SK-N-MC (cell line): ENCODE results near the gene TRIM2.

Experiments
- DNase-seq: peaks from one replicate; pipeline ENCODE4 v3.0.0-alpha.2; 2011; ENCODE audit warnings: low read depth, low spot score
- H3K27ac ChIP-seq: fragments of 200-600 bp; sonication (generic); 2 replicates; pipeline ENCODE4 v1.5.1; 2016; ENCODE audit warnings: mixed run types
- H3K36me3 ChIP-seq: fragments of 200-600 bp; sonication (generic); 2 replicates; pipeline ENCODE4 v1.6.1; 2017; ENCODE audit warnings: antibody characterized with exemption, low read length, mixed read lengths; ENCODE audit not compliant: insufficient read depth
- H3K4me3 ChIP-seq: fragments of 200-600 bp; sonication (generic); 2 replicates; pipeline ENCODE4 v1.5.1; 2016
- H3K9ac ChIP-seq: fragments of 200-600 bp; sonication (generic); 2 replicates; pipeline ENCODE4 v1.8.0; 2017; ENCODE audit warnings: mixed run types, mixed read lengths; ENCODE audit not compliant: insufficient read length
- H3K9me3 ChIP-seq: fragments of 200-600 bp; sonication (generic); 2 replicates; pipeline ENCODE4 v1.6.1; 2017; ENCODE audit warnings: low read depth, mild to moderate bottlenecking, antibody characterized with exemption, low read length, moderate library complexity, mixed read lengths
- EZH2 ChIP-seq: fragments of 200-600 bp; sonication (generic); IDR thresholded peaks from one replicate; pipeline ENCODE4 v1.6.1; 2017; ENCODE audit warnings: antibody characterized with exemption
- FOXP2 ChIP-seq: optimal IDR thresholded peaks from 2 replicates; pipeline ENCODE3; 2011; ENCODE audit warnings: mild to moderate bottlenecking, moderate library complexity; ENCODE audit not compliant: insufficient read depth; ENCODE audit errors: extremely low read length, control extremely low read depth
- POLR2AphosphoS5 ChIP-seq: IDR thresholded peaks from 2 replicates; pipeline ENCODE4 v1.6.1; 2012; ENCODE audit warnings: mild to moderate bottlenecking, low read depth, low read length, borderline replicate concordance

The TRIM2 gene

DNA sequence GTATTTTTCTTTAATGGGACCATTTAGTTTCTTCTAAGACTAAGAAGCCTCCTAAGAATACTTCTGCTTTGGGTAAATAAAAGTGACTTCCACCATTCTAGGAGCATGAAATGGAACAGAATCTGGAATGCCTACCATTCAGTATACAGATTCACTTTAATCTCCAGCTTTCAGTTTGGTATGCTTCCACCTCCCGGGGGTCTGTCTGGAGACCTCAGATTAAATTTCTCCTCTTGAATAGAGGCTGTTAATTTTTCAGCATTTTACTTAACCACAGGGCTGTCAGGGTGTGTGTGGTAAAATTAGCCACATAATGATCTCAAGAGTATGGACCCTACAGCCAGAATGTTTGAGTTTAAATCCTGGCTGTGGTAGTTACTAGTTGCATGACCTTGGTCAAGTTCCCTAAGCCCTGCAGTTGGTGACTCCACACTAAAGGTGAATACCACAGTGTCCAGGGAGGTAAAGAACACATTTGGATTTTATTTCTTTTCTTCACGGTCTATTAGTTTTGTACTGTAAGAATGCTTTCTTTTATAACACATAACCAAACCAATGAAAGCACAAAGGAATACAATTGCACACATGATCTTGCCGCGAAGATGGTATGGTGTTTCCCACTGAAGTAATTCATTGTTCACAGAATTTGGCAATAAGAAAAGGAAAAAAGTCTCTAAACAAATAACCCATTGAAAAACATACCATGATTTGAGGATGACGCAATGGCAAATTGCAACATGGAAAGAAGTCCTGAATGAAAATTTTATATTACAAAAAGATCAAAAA, 37.3 kb upstream of the TRIM2 start:
- H3K9me3 ChIP-seq, result no peaks in the 10 kb centered on the region; the same call in 1 of the 2 replicates
- peak overlapping the region; percentile 50 for H3K4me3 ChIP-seq
- DNase-seq, result no peak
- H3K36me3 ChIP-seq, result 0 out of 2 replicates have a peak, but pooled peaks cover 4% of the 10 kb centered on the region
- TF ChIP-seq POLR2AphosphoS5 (no peak), FOXP2 (no peak), EZH2 (no peak)
- H3K9ac ChIP-seq, result no peak overlapping the region
- peak overlapping the region; percentile 42 for H3K27ac ChIP-seq

DNA sequence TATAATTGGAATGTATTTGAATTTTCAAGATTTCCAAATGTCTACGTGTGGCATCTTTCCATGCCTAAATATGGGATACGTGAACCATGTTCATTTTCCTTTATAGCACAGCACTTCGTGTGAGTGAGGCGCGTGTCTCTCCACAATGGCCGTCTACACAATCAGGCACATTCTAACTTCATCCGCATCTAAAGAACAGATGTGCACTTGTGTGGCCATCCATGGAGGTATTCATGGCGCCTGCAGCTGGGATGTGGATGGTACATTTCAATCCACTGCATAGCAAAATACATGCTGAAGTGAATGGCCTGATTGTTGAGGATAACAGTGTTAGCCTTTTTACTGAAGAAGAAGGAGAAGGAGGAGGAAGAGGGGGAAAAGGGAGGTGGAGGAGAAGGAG, 34.5 kb upstream of the TRIM2 start:
- Histone ChIP-seq H3K9ac (no peak overlapping the region), H3K9me3 (no peaks in the 10 kb centered on the region; the same call in 1 of the 2 replicates), H3K4me3 (no peak overlapping the region), H3K36me3 (0 out of 2 replicates have a peak, but pooled peaks cover 3% of the 10 kb centered on the region), H3K27ac (no peak overlapping the region)
- no peak for TF ChIP-seq FOXP2
- TF ChIP-seq EZH2, result no peak
- DNase-seq, result no peak

DNA sequence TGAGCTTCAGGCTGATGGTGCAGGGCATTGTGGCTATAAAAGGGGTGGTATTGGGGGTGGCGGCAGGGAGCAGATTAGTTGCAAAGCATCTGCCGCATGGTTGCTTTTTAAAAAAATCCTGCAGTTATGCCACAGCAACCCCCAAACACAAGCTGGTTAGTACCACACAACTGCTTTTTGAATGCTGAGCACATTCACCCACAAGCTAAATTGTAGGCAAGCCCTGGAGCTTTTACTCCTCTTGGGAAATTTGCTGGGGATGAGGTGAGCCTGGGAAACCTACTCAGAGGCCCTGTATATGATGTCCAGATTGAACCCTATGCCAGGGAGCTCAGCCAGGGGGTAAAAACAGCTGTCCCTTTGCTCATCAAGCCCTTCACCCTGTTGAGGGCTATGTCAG, 33.8 kb upstream of the TRIM2 start:
- no peak for TF ChIP-seq EZH2
- no peak for TF ChIP-seq FOXP2
- TF ChIP-seq POLR2AphosphoS5, result no peak

DNA sequence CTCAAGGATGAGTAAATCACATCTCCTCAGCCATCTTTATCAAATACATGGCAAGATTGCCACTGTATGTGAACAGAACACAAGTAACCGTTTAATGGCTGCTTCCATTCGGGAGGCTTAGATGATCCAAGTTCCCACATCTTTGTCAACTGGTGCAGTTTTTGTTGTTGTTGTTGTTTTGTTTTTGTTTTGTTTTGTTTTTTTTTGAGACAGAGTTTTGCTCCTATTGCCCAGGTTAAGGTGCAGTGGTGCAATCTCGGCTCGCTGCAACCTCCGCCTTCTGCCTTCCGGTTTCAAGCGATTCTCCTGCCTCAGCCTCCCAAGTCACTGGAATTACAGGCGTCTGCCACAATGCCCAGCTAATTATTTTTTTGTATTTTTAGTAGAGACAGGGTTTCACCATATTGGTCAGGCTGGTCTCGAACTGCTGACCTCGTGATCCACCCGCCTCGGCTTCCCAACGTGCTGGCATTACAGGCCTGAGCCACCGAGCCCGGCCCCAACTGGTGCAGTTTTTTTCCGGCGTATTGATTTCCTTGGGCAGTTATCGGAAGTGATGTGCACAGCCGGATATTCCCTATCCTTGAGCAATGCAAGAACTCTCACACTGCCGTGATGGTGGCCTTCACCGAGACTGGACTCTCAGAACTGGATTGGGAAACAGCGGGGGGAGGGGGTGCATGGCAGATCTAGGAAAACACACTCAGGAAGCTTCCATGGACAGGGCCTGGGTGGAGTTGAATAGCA, 29.2 kb upstream of the TRIM2 start:
- Histone ChIP-seq H3K36me3 (no peaks in the 10 kb centered on the region), H3K27ac (no peak overlapping the region), H3K4me3 (no peak overlapping the region), H3K9ac (no peak overlapping the region), H3K9me3 (no peaks in the 10 kb centered on the region)
- no peak for DNase-seq
- TF ChIP-seq FOXP2, result no peak

More for the DNA sequence above, 33.8 kb upstream of the TRIM2 start:
- no peak overlapping the region for H3K9ac ChIP-seq
- no peak for DNase-seq
- H3K9me3 ChIP-seq, result no peaks in the 10 kb centered on the region
- H3K4me3 ChIP-seq, result no peak overlapping the region
- no peak overlapping the region for H3K27ac ChIP-seq
- no peaks in the 10 kb centered on the region for H3K36me3 ChIP-seq

DNA sequence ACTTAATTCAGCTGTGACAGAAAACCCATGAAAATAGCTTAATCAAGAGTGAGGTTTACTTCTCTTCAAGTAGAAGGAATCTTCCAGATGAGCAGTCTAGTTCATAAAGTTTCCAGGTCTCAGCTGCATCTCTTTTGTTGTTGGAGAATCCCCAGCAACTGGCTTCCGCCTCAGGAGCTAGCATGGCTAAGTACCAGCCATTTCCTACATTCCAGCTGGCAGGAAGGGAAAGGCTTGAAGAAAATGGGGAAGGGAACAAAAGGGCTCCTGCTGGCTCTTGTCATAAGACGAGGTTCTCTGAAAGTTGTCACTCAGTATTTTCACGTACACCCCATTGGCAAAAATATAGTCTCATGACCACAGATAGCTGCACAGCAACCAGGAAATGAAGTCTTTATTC, 27.3 kb upstream of the TRIM2 start:
- Histone ChIP-seq H3K36me3 (no peaks in the 10 kb centered on the region), H3K4me3 (no peak overlapping the region), H3K9ac (no peak overlapping the region), H3K27ac (no peak overlapping the region), H3K9me3 (no peaks in the 10 kb centered on the region)
- TF ChIP-seq POLR2AphosphoS5, result no peak
- no peak for TF ChIP-seq EZH2
- TF ChIP-seq FOXP2, result no peak
- no peak for DNase-seq

DNA sequence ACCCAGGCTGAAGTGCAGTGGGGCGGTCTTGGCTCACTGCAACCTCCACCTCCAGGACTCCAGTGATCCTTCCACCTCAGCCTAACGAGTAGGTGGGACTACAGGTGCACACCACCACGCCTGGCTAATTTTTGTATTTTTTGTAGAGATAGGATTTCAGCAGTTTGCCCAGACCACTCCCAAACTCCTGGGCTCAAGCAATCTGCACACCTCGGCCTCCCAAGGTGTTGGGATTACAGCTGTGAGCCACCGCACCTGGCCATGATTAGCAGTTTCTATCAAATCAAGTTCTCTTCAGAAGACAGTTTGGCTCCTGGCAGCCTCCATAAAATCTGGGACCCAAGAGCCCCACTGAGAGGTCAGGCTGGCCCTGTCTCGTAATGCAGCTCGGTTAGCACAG, 26.4 kb upstream of the TRIM2 start:
- Histone ChIP-seq H3K4me3 (no peak overlapping the region), H3K36me3 (no peaks in the 10 kb centered on the region), H3K9ac (no peak overlapping the region), H3K27ac (no peak overlapping the region), H3K9me3 (no peaks in the 10 kb centered on the region)
- no peak for TF ChIP-seq FOXP2
- TF ChIP-seq POLR2AphosphoS5, result no peak
- TF ChIP-seq EZH2, result no peak
- no peak for DNase-seq

DNA sequence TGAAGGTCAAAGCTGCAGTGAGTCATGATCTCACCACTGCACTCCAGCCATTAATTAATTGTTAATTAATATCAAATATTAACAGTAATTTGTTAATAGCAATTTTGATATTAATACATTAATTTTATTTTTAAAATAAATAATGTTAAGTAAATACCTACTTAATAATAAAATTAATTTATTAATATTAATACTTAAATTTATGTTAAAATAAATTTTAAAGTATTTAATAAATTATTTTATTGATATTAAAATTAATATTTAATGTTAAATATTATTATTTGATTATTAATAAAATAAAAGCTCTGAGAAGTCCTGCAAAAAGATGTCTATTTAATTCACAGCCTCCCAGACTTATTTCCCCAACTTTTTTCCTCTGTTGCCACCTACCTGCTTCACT, 25.1 kb upstream of the TRIM2 start:
- H3K36me3 ChIP-seq, result no peaks in the 10 kb centered on the region
- TF ChIP-seq EZH2 (no peak), FOXP2 (no peak), POLR2AphosphoS5 (no peak)
- no peak for DNase-seq

DNA sequence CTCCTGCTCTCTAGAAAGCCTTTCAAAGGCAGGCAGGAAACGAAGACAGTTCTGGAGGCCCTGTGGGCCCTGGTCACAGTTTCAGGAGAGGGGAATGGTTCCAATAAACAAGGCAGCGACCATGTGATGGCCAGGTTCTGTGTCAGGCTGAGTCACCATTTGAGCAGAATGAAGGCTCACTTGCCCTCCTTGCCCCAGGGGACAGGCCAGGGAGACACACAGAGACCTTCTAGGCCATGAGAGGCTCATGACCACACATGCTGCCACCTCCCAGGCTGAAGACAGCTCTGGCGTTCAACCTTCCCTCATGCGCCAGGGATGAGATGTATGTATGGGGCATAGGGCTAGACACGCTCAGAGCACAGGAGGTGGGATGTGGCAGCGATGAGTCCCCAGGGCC, 22.9 kb upstream of the TRIM2 start:
- no peak overlapping the region for H3K9ac ChIP-seq
- no peaks in the 10 kb centered on the region for H3K36me3 ChIP-seq
- no peak overlapping the region for H3K4me3 ChIP-seq
- TF ChIP-seq FOXP2 (no peak), POLR2AphosphoS5 (no peak)
- no peaks in the 10 kb centered on the region for H3K9me3 ChIP-seq
- H3K27ac ChIP-seq, result no peak overlapping the region
- DNase-seq, result no peak

More for the DNA sequence above, 25.1 kb upstream of the TRIM2 start:
- H3K9me3 ChIP-seq, result no peaks in the 10 kb centered on the region
- no peak overlapping the region for H3K9ac ChIP-seq
- H3K4me3 ChIP-seq, result no peak overlapping the region
- no peak overlapping the region for H3K27ac ChIP-seq
